Measurements from ENCODE around the gene METTL15. TPM values are rescaled to one million over a fixed set of nuclear protein-coding genes. Genes with fewer than 3 reads are reported as not detected.

METTL15 gene
- total and polyA plus RNA-seq, 2 of the 8 experiments (the other 6 are each of a cell fraction or from before 2014, with no cell fraction given): 5.4 to 10.5 TPM

- Histone ChIP-seq H4K20me1 (replicated peaks in 1 of 2; ENCODE audit: control insufficient read depth in 1 of 2, insufficient read depth in 2 of 2, low read length in 2 of 2) (no peaks in the 10 kb centered on the region), H4K8ac (ENCODE audit: extremely low read depth, insufficient read depth, low read length) (no peak overlapping the region), H3K27ac (ENCODE audit: low read depth, low read length) (no peak overlapping the region), H3K23ac (ENCODE audit: insufficient read length) (no peak overlapping the region), H3K9me3 (ENCODE audit: insufficient read depth in 2 of 2, low read depth in 1 of 2, low read length in 1 of 2) (0 out of 4 replicates have a peak, but pooled peaks cover 0 to under 1% of the 10 kb centered on the region in 2 experiments), H3K23me2 (ENCODE audit: low read depth, low read length) (0 out of 2 replicates have a peak, but pooled peaks cover 1% of the 10 kb centered on the region), H3K4me2 (ENCODE audit: insufficient read depth in 1 of 2, low read depth in 2 of 2, low read length in 2 of 2) (no peak overlapping the region), H2BK120ac (replicated peaks; ENCODE audit: low read depth, low read length) (no peak overlapping the region), H3K14ac (ENCODE audit: insufficient read length) (no peak overlapping the region), H3K4me1 (replicated peaks in 1 of 4; ENCODE audit: control insufficient read depth in 3 of 4, insufficient read depth in 4 of 4, low read length in 3 of 4) (no peaks in the 10 kb centered on the region), H3K27me3 (replicated peaks in 1 of 4; ENCODE audit: control insufficient read depth in 3 of 4, extremely low read depth in 1 of 4, insufficient read depth in 3 of 4, low read length in 3 of 4) (no peaks in the 10 kb centered on the region), H3K36me3 (ENCODE audit: control insufficient read depth in 2 of 4, insufficient read depth in 4 of 4, low read length in 3 of 4) (no peaks in the 10 kb centered on the region), H2BK15ac (ENCODE audit: low read length) (no peak overlapping the region), H3K79me1 (ENCODE audit: low read depth, low read length) (no peaks in the 10 kb centered on the region), H4K91ac (replicated peaks; ENCODE audit: insufficient read length, low read length) (no peak overlapping the region), H2BK12ac (ENCODE audit: low read depth, low read length) (no peak overlapping the region), H3K4ac (replicated peaks; ENCODE audit: insufficient read length, low read depth, low read length) (no peak overlapping the region), H2BK5ac (ENCODE audit: low read depth, low read length) (no peak overlapping the region), H2AK5ac (ENCODE audit: low read depth, low read length) (no peak overlapping the region), H2AFZ (ENCODE audit: low read length) (no peak overlapping the region), H4K5ac (ENCODE audit: insufficient read length, low read depth, low read length) (no peak overlapping the region), H3K56ac (replicated peaks; ENCODE audit: insufficient read length, low read depth, low read length) (no peak overlapping the region), H3K79me2 (ENCODE audit: control insufficient read depth in 1 of 2, insufficient read depth in 2 of 2, low read length in 2 of 2) (no peaks in the 10 kb centered on the region), H3K4me3 (ENCODE audit: extremely low read depth in 1 of 4, insufficient read depth in 2 of 4, low read depth in 3 of 4, low read length in 4 of 4) (no peak overlapping the region), H2BK20ac (ENCODE audit: low read length) (no peak overlapping the region), H3K18ac (ENCODE audit: extremely low read depth, low read length) (no peak overlapping the region), H3K9ac (replicated peaks in 1 of 4; ENCODE audit: extremely low read depth in 1 of 4, low read depth in 3 of 4, low read length in 3 of 4) (no peak overlapping the region)
- DNase-seq (ENCODE audit: low read depth in 1 of 2, low spot score in 2 of 2): no peak
- no peak for FAIRE-seq
- 78 to 100% methylated on average over 1 of the region's 1 CpG for WGBS, 2 experiments (ENCODE audit: extremely low coverage in 1 of 2, insufficient coverage in 1 of 2, insufficient read length in 1 of 2, insufficient replicate concordance in 2 of 2, low coverage in 1 of 2, low lambda C conversion rate in 2 of 2, missing lambda C conversion rate in 1 of 2)
- POLR2A ChIA-PET (ENCODE audit: partially characterized antibody): no interaction called here
- CTCF ChIA-PET (ENCODE audit: partially characterized antibody): no interaction called here
- no peak for TF ChIP-seq HDAC2 (IDR thresholded peaks at IDR 0.05; ENCODE audit: borderline replicate concordance in 1 of 2, low read depth in 2 of 2, low read length in 2 of 2)
- no peak for TF ChIP-seq BACH1 (IDR thresholded peaks at IDR 0.05; ENCODE audit: low read length)
- no peak for TF ChIP-seq HDAC6 (IDR thresholded peaks at IDR 0.05; ENCODE audit: low read depth, low read length)
- TF ChIP-seq SRF (IDR thresholded peaks at IDR 0.05; ENCODE audit: low read depth, low read length): no peak
- TF ChIP-seq KDM4A (IDR thresholded peaks at IDR 0.05; ENCODE audit: low read depth, low read length, severe bottlenecking): no peak
- no peak for TF ChIP-seq MAX (IDR thresholded peaks at IDR 0.05)
- TF ChIP-seq RBBP5 (IDR thresholded peaks at IDR 0.05; ENCODE audit: borderline replicate concordance, low read depth, low read length): no peak
- no peak for TF ChIP-seq TEAD4 (IDR thresholded peaks at IDR 0.05; ENCODE audit: low read depth, low read length)
- no peak for TF ChIP-seq EGR1 (IDR thresholded peaks at IDR 0.05; ENCODE audit: borderline replicate concordance, low read depth, low read length)
- no peak for TF ChIP-seq BRCA1 (IDR thresholded peaks at IDR 0.05; ENCODE audit: low read depth, low read length)
- TF ChIP-seq JUND (IDR thresholded peaks at IDR 0.05; ENCODE audit: low read length): no peak
- TF ChIP-seq POLR2A (IDR thresholded peaks at IDR 0.05; ENCODE audit: control extremely low read depth in 1 of 2, low read depth in 2 of 2, low read length in 2 of 2): no peak
- no peak for TF ChIP-seq CHD2 (IDR thresholded peaks at IDR 0.05; ENCODE audit: low read length)
- TF ChIP-seq SIX5 (IDR thresholded peaks at IDR 0.05; ENCODE audit: low read depth, low read length): no peak
- TF ChIP-seq SUZ12 (IDR thresholded peaks at IDR 0.05; ENCODE audit: low read length): no peak
- TF ChIP-seq TAF1 (IDR thresholded peaks at IDR 0.05; ENCODE audit: low read depth, low read length): no peak
These were observed 119.3 kb downstream of the METTL15 start for GRCh38 chr11:28227460-28227859.
